HG03575 (cell line): ENCODE measurements around the gene RAB3B.
"Not testable (repeated sequence)": the region's sequence is repeated elsewhere in the genome, so short reads cannot be mapped to it uniquely, and the experiment has no call there.

Experiments used
- ATAC-seq: cut with Tn5 transposase; IDR thresholded peaks from one replicate; pipeline ENCODE4 v1.9.1; 2021; ENCODE audit not compliant: unreplicated experiment, insufficient number of reproducible peaks, low FRiP score; ENCODE audit errors: extremely low read depth

RAB3B gene

GRCh38 chr1:51998701-51999100, 8.2 kb upstream of the RAB3B start:
- ATAC-seq, result no peak

- ATAC-seq, result no peak
These were observed 7.5 kb upstream of the RAB3B start for GRCh38 chr1:51997974-51998382.

GRCh38 chr1:51989582-51990477, 670 bp downstream of the RAB3B start:
- no peak for ATAC-seq

- ATAC-seq, result no peak
These were observed 2.2 kb downstream of the RAB3B start for GRCh38 chr1:51988254-51988653.

GRCh38 chr1:51986718-51987117, 3.8 kb downstream of the RAB3B start:
- no peak for ATAC-seq

GRCh38 chr1:51982161-51982560, 8.3 kb downstream of the RAB3B start:
- ATAC-seq, result no peak

GRCh38 chr1:51981555-51981954, 8.9 kb downstream of the RAB3B start:
- ATAC-seq, result no peak

GRCh38 chr1:51978099-51978498, 12.4 kb downstream of the RAB3B start:
- no peak for ATAC-seq

- no peak for ATAC-seq
These were observed 13.5 kb downstream of the RAB3B start for GRCh38 chr1:51976846-51977602.

- no peak for ATAC-seq
These were observed 16.7 kb downstream of the RAB3B start for GRCh38 chr1:51973587-51974474.

- no peak for ATAC-seq
These were observed 21.3 kb downstream of the RAB3B start for GRCh38 chr1:51969038-51969705.

GRCh38 chr1:51968632-51969031, 21.9 kb downstream of the RAB3B start:
- ATAC-seq, result no peak

GRCh38 chr1:51967213-51967791, 23.2 kb downstream of the RAB3B start:
- ATAC-seq, result not testable (repeated sequence)

GRCh38 chr1:51966559-51966958, 23.9 kb downstream of the RAB3B start:
- no peak for ATAC-seq

- no peak for ATAC-seq
These were observed 26.2 kb downstream of the RAB3B start for GRCh38 chr1:51964309-51964696.

GRCh38 chr1:51963592-51964308, 26.8 kb downstream of the RAB3B start:
- ATAC-seq, result no peak

GRCh38 chr1:51962486-51963356, 27.8 kb downstream of the RAB3B start:
- no peak for ATAC-seq
